Measurements from ENCODE around the gene SCAMP1.

SCAMP1 gene

DNA sequence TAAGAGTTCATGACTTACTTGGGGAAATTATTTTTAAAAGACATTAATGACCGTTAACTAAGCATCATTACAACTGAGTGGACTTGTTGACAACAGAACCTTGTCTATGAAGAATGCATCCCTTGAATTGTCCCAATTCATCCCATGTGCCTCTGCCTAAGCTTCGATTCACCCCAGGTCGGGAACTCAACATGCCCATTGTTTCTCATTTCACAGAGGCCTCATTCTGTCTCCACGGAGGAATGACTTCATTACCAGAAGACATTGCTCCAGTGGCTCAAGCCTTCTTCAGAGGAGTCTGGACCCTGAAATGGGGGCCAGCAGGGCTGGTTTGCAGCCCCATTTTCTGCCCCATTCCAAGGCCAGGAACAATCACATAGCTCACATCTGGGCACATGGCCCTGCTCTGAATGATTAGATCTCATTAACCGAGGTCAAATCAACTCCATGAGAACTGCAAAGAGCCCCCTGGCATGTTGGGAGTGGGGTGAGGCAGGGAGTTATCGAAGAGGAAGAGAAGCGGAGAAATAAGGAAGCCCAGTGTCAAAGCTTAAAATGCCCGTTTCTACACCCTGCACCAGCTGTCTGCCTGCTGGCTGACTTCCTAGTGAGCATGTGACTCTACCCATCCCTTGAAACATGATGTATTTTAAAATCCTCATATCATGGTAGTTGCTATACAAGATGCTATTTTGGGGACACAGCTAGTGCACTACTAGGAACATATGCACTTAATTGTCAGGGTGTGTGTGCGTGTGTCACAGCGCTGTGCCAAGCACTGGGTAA is 150.9 kb downstream of the SCAMP1 start:
- DNase-seq (ENCODE audit: low read depth in 1 of 2, low spot score in 1 of 2), result no peak

GRCh38 chr5:78512435-78512834 is 152.0 kb downstream of the SCAMP1 start:
- no peak for DNase-seq (ENCODE audit: low read depth in 1 of 2, low spot score in 1 of 2)

DNA sequence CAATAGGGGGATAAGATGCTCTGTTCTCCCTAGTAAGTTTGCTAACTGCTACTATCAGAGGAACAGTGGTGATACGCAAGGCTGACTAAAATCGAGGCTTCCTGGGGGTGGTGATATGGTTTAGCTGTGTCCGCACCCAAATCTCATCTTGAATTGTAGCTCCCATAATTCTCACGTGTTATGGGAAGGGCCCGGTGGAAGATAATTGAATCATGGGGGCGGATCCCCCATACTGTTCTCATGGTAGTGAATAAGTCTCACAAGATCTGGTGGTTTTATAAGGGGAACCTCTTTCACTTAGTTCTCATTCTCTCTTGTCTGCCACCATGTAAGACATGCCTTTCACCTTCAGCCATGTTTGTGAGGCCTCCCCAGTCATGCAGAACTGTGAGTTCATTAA is 153.0 kb downstream of the SCAMP1 start:
- DNase-seq (ENCODE audit: low read depth in 1 of 2, low spot score in 1 of 2), result no peak

GRCh38 chr5:78514427-78515330 is 154.3 kb downstream of the SCAMP1 start:
- DNase-seq (ENCODE audit: low read depth in 1 of 2, low spot score in 1 of 2), result no peak

DNA sequence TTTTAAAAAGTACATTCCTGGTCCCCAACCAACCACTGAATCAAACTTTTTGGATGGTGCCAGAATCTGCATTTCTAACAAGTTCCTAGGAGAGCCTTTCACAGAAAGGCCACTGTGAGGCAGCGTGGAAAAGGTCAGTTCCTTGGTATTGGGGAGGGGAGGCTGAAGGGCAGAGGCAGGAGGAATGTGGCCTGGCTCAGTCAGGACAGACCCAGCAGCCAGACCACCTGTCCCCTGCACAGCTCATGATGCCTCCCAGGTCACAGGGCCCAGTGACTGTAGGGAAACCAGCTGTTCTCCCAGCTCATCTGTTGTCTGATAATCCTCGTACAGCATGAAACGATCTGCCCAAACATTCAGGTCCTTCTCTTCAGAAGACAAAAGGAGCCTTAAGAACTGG is 155.3 kb downstream of the SCAMP1 start:
- no peak for DNase-seq (ENCODE audit: low read depth in 1 of 2, low spot score in 1 of 2)

- DNase-seq (ENCODE audit: low read depth in 1 of 2, low spot score in 1 of 2), result no peak
These were observed 158.2 kb downstream of the SCAMP1 start for GRCh38 chr5:78518365-78519197.

DNA sequence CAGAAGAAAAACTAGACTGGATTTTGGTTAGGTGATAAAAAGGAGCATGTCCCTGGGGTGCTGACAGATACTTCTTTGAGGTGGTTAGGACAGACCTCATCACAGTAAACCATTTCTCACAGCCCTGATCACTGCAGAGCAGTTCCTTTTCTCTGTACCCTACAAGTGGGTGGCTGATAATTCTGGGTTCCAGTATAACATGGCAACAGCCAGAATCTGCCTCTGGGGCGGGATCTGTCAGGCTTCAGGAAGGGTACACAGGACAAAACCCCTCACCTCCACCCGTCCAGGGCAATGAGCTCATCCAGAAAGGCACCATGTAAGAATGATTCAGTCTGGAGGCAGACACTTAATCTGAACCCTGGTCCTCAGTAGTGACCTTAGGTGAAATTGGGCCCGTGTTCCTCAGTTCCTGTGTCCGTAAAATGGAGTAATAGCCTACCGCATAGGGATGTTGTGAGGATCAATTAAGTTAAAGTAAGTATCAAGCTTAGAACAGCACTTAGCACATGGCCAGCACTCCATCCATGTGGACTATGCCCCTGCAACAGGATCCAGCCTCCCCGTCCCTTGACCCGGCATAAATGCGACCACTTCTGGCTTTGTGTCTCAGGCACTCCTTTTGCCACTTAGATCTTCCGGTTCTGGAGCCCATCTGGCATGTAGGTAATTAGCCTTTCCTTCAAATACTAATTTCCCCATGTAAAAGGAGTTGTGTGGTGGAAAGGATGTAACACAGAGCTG is 159.0 kb downstream of the SCAMP1 start:
- DNase-seq (ENCODE audit: low read depth in 1 of 2, low spot score in 1 of 2), result no peak

DNA sequence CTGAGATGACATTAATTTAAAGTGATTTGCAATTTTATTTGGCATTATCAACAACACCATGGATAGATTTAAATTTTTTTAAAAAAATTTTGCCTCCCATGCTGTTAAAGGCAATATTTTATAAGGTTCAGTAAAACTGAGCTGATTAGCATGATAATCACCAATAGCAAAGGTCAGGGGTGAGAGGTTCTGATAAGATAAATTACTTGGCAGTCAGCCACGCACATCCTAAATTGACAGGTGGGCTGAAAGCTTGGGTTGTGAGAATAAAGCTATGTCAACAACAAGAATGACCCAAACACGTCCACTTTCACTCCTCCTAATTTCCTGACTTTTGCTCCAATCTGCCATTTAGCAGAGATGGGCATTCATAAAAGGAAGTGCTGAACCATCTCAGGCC is 161.0 kb downstream of the SCAMP1 start:
- DNase-seq (ENCODE audit: low read depth in 1 of 2, low spot score in 1 of 2), result no peak

DNA sequence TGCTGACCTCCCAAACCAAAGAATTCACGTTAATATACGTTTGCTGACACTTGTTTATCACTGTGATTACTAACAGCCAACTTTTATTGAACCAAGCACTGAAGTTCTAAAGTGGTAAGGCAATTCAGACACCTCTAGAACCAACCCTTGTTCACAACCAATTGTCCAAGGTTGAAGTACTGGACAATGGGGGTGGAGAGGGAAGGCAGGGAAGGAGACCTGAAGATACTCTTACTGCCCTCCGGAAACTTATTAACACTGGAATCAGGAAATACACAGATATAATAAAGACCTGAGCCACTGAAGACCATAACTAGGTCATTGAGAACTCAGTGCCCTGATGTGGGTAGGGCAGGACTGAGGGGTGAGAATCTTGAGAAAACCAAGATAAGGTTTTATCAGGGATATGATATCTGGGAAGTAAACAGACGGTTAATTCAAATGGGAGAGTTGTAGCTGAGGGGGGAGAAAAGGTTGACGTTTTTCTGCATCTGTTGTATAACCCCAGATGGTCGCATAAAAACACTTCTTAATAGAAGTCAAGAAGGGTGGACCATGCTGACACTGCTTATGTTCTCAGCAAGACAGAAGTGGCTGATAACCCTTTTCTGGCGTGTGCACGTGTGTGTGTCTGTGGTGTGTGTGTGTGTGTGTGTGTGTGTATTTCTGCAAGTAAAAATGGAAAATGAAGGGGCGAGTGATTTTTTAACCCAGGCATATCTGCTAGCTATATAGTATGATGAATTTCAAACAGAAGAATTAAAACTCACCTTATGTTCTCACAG is 162.3 kb downstream of the SCAMP1 start:
- DNase-seq (ENCODE audit: low read depth in 1 of 2, low spot score in 1 of 2), result no peak

GRCh38 chr5:78523314-78524193 is 163.1 kb downstream of the SCAMP1 start:
- no peak for DNase-seq (ENCODE audit: low read depth in 1 of 2, low spot score in 1 of 2)

GRCh38 chr5:78526049-78526525 is 165.7 kb downstream of the SCAMP1 start:
- no peak for DNase-seq (ENCODE audit: low read depth in 1 of 2, low spot score in 1 of 2)

DNA sequence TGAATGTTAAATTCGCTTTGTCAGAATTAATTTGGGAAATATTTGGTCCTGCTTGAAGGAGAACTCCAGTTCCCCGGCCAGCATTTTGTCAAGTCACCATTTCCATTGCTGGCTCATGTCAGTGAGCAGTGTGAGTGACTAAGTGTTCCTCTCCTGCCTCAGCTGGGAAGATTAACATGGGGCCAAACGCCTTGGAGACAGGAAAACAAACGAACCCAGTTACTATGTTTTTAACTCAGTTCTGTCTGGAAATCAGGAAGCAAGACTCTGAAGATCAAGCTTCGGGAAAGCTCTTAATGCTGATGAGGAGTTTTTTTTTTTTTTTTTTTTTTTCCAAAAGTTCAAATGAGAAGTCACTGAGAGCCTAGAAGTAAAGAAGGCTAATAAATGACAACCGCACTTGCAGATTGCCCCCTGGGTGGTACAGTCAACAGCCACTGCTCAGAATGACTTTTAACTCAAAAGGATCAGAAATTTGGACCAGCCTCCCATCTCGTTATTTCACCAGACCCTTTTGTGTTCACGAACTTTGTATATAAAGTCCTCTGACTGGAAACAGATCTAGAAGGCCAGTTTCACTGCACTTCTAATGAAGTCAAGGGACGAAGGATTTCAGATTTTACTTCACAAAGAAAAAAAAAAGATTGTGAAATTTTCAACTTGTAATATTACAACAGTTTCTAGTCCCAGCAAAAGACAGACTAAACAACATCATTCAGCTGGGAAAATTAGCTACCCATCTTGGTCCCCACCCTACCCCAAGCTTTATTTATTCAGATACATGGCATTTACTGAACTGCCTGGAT is 166.8 kb downstream of the SCAMP1 start:
- no peak for DNase-seq (ENCODE audit: low read depth in 1 of 2, low spot score in 1 of 2)

- no peak for DNase-seq (ENCODE audit: low read depth in 1 of 2, low spot score in 1 of 2)
These were observed 167.5 kb downstream of the SCAMP1 start for GRCh38 chr5:78527925-78528324.

Measured in stimulated activated CD4-positive, alpha-beta T cell treated with anti-CD3 and anti-CD28 coated beads, Interleukin-15, amount 100 ng/mL, for 1 hour (primary cell).